SK-N-SH (cell line): ENCODE results near the gene FAM221B. TPM values are rescaled to one million over a fixed set of nuclear protein-coding genes. Genes with fewer than 3 reads are reported as not detected.

Source experiments
- CTCF ChIA-PET: fragments of 300-600, 350-600 bp; formaldehyde crosslinking; extraction: SDS; loops from one replicate; lab custom pipeline; 2021; lab: Yijun Ruan, JAX
- POLR2A ChIA-PET: fragments of 350-600 bp; sonication (Branson Sonifier 250); formaldehyde crosslinking; extraction: SDS; loops from one replicate; lab custom pipeline; 2020; ENCODE audit warnings: antibody characterized with exemption, inconsistent platforms; lab: Yijun Ruan, JAX
- DNase-seq: peaks from one replicate; pipeline ENCODE4 v3.0.0; 2012
- H2AFZ ChIP-seq: fragments of 200-600 bp; sonication (generic); 2 replicates; pipeline ENCODE4 v1.8.1; 2016; ENCODE audit warnings: antibody characterized with exemption, mild to moderate bottlenecking, low read depth
- H3F3A ChIP-seq: fragments of 200-600 bp; sonication (generic); replicated peaks from 2 replicates; pipeline ENCODE3; 2016; ENCODE audit warnings: antibody characterized with exemption, mild to moderate bottlenecking; ENCODE audit not compliant: insufficient read depth
- H3K27ac ChIP-seq, 2 experiments: fragments of 200-500 bp in 1 of 2; fragments of 200-600 bp in 1 of 2; sonication (Bioruptor generic) in 1 of 2; sonication (generic), shearing (Covaris generic) in 1 of 2; 2 replicates each; pipeline versions ENCODE4 v1.5.1 to v1.6.1; 2014 to 2016; ENCODE audit warnings: low read depth in 2 of 2, inconsistent platforms in 1 of 2, low read length in 1 of 2, mild to moderate bottlenecking in 1 of 2, mixed read lengths in 1 of 2
- H3K27me3 ChIP-seq: fragments of 200-600 bp; sonication (generic), shearing (Covaris generic); 2 replicates; pipeline ENCODE4 v1.6.1; 2016; ENCODE audit warnings: mixed run types; ENCODE audit not compliant: insufficient read depth
- H3K36me3 ChIP-seq, 2 experiments: fragments of 200-500 bp in 1 of 2; fragments of 200-600 bp in 1 of 2; sonication (Bioruptor generic) in 1 of 2; sonication (generic) in 1 of 2; replicated peaks in 1 of 2; 2 replicates each; pipeline versions ENCODE3 to v1.5.1; 2014 to 2016; ENCODE audit warnings: low read length in 1 of 2, mild to moderate bottlenecking in 1 of 2; ENCODE audit not compliant: insufficient read depth in 2 of 2, control insufficient read depth in 1 of 2
- H3K4me1 ChIP-seq, 2 experiments: fragments of 200-500 bp in 1 of 2; fragments of 200-600 bp in 1 of 2; sonication (Bioruptor generic) in 1 of 2; sonication (generic), shearing (Covaris generic) in 1 of 2; 2 replicates each; pipeline versions ENCODE4 v1.5.1 to v1.6.1; 2014 to 2016; ENCODE audit warnings: low read depth in 1 of 2, low read length in 1 of 2, mixed run types in 1 of 2; ENCODE audit not compliant: insufficient read depth in 2 of 2, control insufficient read depth in 1 of 2
- H3K4me2 ChIP-seq: fragments of 200-600 bp; sonication (generic), shearing (Covaris generic); 2 replicates; pipeline ENCODE4 v1.6.1; 2017; ENCODE audit warnings: mixed run types
- H3K4me3 ChIP-seq, 2 experiments: fragments of 200-500 bp in 1 of 2; fragments of 200-600 bp in 1 of 2; sonication (Bioruptor generic) in 1 of 2; sonication (generic), shearing (Covaris generic) in 1 of 2; 2 replicates each; pipeline versions ENCODE4 v1.5.1 to v1.8.1; 2014 to 2016; ENCODE audit warnings: low read depth in 2 of 2, inconsistent platforms in 1 of 2, low read length in 1 of 2, mild to moderate bottlenecking in 1 of 2, mixed read lengths in 1 of 2, moderate library complexity in 1 of 2
- H3K79me2 ChIP-seq: fragments of 200-600 bp; sonication (generic); 2 replicates; pipeline ENCODE4 v1.8.1; 2017; ENCODE audit warnings: mild to moderate bottlenecking; ENCODE audit not compliant: insufficient read depth
- H3K9ac ChIP-seq: fragments of 200-600 bp; sonication (generic); 2 replicates; pipeline ENCODE4 v1.6.1; 2017; ENCODE audit warnings: mixed run types
- H3K9me2 ChIP-seq: fragments of 200-600 bp; sonication (generic); 2 replicates; pipeline ENCODE4 v1.6.1; 2017; ENCODE audit warnings: mixed run types
- H3K9me3 ChIP-seq: fragments of 200-600 bp; sonication (generic); 2 replicates; pipeline ENCODE4 v1.6.1; 2017; ENCODE audit warnings: mixed run types, mild to moderate bottlenecking, moderate library complexity
- H4K20me1 ChIP-seq: fragments of 200-600 bp; sonication (generic); 2 replicates; pipeline ENCODE4 v1.6.1; 2017; ENCODE audit warnings: mild to moderate bottlenecking, mixed run types; ENCODE audit not compliant: insufficient read depth
- CHD2 ChIP-seq: fragments of 150-350 bp; IDR thresholded peaks from 2 replicates; pipeline ENCODE4 v1.6.1; 2018; ENCODE audit warnings: low read length; ENCODE audit not compliant: partially characterized antibody
- FOSL2 ChIP-seq: IDR thresholded peaks from 2 replicates; pipeline ENCODE4 v1.4.0; 2012; ENCODE audit warnings: low read depth, mild to moderate bottlenecking, moderate library complexity, borderline replicate concordance
- FOXM1 ChIP-seq: IDR thresholded peaks from 2 replicates; pipeline ENCODE4 v1.4.0; 2012; ENCODE audit warnings: low read depth, mild to moderate bottlenecking
- MEF2A ChIP-seq: IDR thresholded peaks from 2 replicates; pipeline ENCODE4 v1.4.0; 2012; ENCODE audit warnings: low read depth, borderline replicate concordance
- MXI1 ChIP-seq: IDR thresholded peaks from 2 replicates; pipeline ENCODE4 v1.6.1; 2012; ENCODE audit warnings: mild to moderate bottlenecking, low read depth, low read length, improper control_type of control experiment
- NRF1 ChIP-seq: IDR thresholded peaks from 2 replicates; pipeline ENCODE4 v1.6.1; 2012; ENCODE audit warnings: low read depth, mild to moderate bottlenecking, low read length
- POLR2AphosphoS5 ChIP-seq: IDR thresholded peaks from 2 replicates; pipeline ENCODE4 v1.6.1; 2012; ENCODE audit warnings: low read depth, low read length
- RAD21 ChIP-seq: IDR thresholded peaks from 2 replicates; pipeline ENCODE4 v1.6.1; 2012; ENCODE audit warnings: mild to moderate bottlenecking, low read length
- RCOR1 ChIP-seq: fragments of 150-350 bp; IDR thresholded peaks from 2 replicates; pipeline ENCODE4 v1.6.1; 2017; ENCODE audit warnings: antibody characterized with exemption, low read length
- RFX5 ChIP-seq: IDR thresholded peaks from 2 replicates; pipeline ENCODE4 v1.6.1; 2012; ENCODE audit warnings: mild to moderate bottlenecking, improper control_type of control experiment, low read length
- TAF1 ChIP-seq: IDR thresholded peaks from 2 replicates; pipeline ENCODE4 v1.6.1; 2012; ENCODE audit warnings: low read depth, mild to moderate bottlenecking, low read length, moderate library complexity, borderline replicate concordance
- YY1 ChIP-seq: IDR thresholded peaks from 2 replicates; pipeline ENCODE4 v1.4.0; 2012; ENCODE audit warnings: low read depth, mild to moderate bottlenecking
- WGBS: methylation state at CpG from one replicate; pipeline ENCODE4 v1.1.6; 2017; ENCODE audit warnings: low lambda C conversion rate; 5-methylcytosine and 5-hydroxymethylcytosine counted together
- polyA plus RNA-seq, 3 experiments: library from polyadenylated mRNA; depleted of rRNA; stranded (reverse); fragments of >200 nt; gene quantifications; 2 replicates each; pipeline ENCODE4 v1.2.3, GENCODE V29; 2012
- TF ChIP-seq, protein P1 (sequence below): IDR thresholded peaks from 2 replicates; pipeline ENCODE4 v1.4.0; 2012; ENCODE audit warnings: low read depth, borderline replicate concordance
- TF ChIP-seq, protein P2 (sequence below): fragments of 150-350 bp; IDR thresholded peaks from 2 replicates; pipeline ENCODE4 v1.6.1; 2017; ENCODE audit warnings: antibody characterized with exemption, low read length, low read depth, borderline replicate concordance
- TF ChIP-seq, protein P3 (sequence below): fragments of 150-350 bp; IDR thresholded peaks from 2 replicates; pipeline ENCODE4 v1.6.1; 2016; ENCODE audit warnings: mild to moderate bottlenecking, low read depth, low read length

The FAM221B gene
- polyA plus RNA-seq, 1 of the 3 experiments (the other 2 are of a cell fraction): not detected

DNA sequence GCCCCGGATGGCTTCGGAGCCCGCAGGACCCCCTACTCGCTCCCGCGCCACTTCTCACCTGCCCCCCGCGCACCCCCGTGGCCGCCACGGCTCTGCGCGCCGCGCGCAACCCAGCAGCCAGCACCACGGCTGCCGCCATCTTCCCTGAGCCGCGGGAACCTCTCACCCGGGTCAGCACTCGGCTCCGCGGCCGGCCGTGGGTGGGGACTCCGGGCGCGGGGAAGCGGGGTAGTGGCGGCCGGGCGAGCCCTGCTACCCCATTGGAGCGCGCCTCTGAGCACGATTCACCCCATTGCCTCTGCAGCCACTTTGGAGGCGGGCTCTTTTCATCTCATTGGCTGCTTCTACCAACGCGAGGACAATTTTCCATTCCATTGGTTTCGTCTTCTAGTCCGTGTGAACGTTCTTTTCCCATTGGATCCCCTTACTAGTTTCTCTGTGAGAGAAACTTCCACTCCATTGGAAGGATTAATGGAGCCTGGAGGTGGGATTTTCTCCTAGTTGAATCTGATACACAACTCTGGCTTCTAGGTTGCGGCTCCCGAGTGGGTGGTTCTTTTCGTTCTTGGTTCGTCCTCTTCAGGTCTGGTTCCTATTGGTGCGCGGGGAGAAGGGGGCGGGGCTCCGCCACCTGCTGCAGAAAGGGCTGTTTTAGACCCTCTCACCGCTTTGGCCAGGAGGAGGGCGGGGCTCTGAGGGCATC, 13.5 kb downstream of the FAM221B start, which contains the start of gene HINT2:
Gene HINT2, minus strand, starts transcription at position 202 of the 703 bp plus-strand sequence. Its CDS starts 63 bp downstream, at position 139.
- Histone ChIP-seq H4K20me1 (no peaks in the 10 kb centered on the region), H3K79me2 (peaks cover 8% of the 10 kb centered on the region; the same call in 1 of the 2 replicates), H3K27ac (peak within 1 kb of the TSS; percentile 77 to 96), H3K4me3 (peak within 1 kb of the TSS; percentile 81 to 92), H3K9me2 (no peaks in the 10 kb centered on the region), H3K4me1 (peaks cover 7 to 30% of the 10 kb centered on the region in 2 experiments; a peak in 3 of 4 replicates), H3K4me2 (peak within 1 kb of the TSS; percentile 86), H3K27me3 (no peaks in the 10 kb centered on the region), H3F3A (peaks cover 24% of the 10 kb centered on the region), H3K36me3 (no peaks in the 10 kb centered on the region), H3K9me3 (no peaks in the 10 kb centered on the region), H3K9ac (peak within 1 kb of the TSS; percentile 81), H2AFZ (peak within 1 kb of the TSS; percentile 98)
- whole genome bisulfite sequencing: 1% methylated on average over 17 of the region's 52 CpGs
- POLR2A ChIA-PET: interaction anchor here (0.8 to 1.7 kb wide), 3 partner anchors 25 to 151 kb away, joined by 4 to 5 read pairs (median 5); no protein-coding TSS in a partner anchor
- DNase-seq: peak; percentile 95
- TF ChIP-seq MXI1: 0 out of 2 replicates have a peak, but pooled peaks have one; percentile 62
- TF ChIP-seq, protein P1, sequence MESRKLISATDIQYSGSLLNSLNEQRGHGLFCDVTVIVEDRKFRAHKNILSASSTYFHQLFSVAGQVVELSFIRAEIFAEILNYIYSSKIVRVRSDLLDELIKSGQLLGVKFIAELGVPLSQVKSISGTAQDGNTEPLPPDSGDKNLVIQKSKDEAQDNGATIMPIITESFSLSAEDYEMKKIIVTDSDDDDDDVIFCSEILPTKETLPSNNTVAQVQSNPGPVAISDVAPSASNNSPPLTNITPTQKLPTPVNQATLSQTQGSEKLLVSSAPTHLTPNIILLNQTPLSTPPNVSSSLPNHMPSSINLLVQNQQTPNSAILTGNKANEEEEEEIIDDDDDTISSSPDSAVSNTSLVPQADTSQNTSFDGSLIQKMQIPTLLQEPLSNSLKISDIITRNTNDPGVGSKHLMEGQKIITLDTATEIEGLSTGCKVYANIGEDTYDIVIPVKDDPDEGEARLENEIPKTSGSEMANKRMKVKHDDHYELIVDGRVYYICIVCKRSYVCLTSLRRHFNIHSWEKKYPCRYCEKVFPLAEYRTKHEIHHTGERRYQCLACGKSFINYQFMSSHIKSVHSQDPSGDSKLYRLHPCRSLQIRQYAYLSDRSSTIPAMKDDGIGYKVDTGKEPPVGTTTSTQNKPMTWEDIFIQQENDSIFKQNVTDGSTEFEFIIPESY: peak; percentile 76; the same call in 1 of the 2 replicates
- no peak for TF ChIP-seq MEF2A
- peak; percentile 94 for TF ChIP-seq CHD2
- TF ChIP-seq FOSL2: no peak
- peak; percentile 83 for TF ChIP-seq TAF1
- TF ChIP-seq, protein P2, sequence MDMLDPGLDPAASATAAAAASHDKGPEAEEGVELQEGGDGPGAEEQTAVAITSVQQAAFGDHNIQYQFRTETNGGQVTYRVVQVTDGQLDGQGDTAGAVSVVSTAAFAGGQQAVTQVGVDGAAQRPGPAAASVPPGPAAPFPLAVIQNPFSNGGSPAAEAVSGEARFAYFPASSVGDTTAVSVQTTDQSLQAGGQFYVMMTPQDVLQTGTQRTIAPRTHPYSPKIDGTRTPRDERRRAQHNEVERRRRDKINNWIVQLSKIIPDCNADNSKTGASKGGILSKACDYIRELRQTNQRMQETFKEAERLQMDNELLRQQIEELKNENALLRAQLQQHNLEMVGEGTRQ: no peak
- TF ChIP-seq RAD21: no peak
- TF ChIP-seq RFX5: peak; percentile 86
- peak; percentile 88 for TF ChIP-seq POLR2AphosphoS5
- TF ChIP-seq RCOR1: no peak; the same call in 1 of the 2 replicates
- TF ChIP-seq YY1: peak; percentile 89
- TF ChIP-seq FOXM1: no peak
- TF ChIP-seq, protein P3, sequence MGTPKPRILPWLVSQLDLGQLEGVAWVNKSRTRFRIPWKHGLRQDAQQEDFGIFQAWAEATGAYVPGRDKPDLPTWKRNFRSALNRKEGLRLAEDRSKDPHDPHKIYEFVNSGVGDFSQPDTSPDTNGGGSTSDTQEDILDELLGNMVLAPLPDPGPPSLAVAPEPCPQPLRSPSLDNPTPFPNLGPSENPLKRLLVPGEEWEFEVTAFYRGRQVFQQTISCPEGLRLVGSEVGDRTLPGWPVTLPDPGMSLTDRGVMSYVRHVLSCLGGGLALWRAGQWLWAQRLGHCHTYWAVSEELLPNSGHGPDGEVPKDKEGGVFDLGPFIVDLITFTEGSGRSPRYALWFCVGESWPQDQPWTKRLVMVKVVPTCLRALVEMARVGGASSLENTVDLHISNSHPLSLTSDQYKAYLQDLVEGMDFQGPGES: peak; percentile 85
- TF ChIP-seq NRF1: peak; percentile 41; the same call in 1 of the 2 replicates
- CTCF ChIA-PET: interaction anchor here (0.6 to 5.6 kb wide), 13 partner anchors 9 to 83 kb away, joined by 3 to 44 read pairs (median 8); partner anchors contain the start of genes FAM221B, TLN1 and TMEM8B
